ENCODE data around the gene ABCA3.

DNA sequence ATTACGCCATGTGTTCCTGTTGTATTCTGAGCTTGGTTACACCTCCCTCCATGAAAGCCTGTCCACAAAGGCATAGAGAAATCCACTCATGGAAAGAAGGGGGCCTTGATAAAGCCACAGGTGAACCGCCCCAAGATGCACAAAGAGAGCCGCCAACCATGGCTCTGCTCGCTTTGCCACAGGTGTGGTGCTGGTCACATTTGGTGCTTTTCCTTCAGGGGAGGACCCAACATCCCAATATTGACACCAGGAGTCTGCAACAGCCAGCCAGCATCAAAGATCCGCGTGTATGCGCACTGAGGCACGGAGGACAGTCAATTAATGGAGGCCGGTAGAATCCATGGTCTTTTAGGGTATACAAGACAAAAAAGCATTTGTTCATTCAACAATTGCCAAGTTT, 7.3 kb downstream of the ABCA3 start:
- TF ChIP-seq, protein P1, sequence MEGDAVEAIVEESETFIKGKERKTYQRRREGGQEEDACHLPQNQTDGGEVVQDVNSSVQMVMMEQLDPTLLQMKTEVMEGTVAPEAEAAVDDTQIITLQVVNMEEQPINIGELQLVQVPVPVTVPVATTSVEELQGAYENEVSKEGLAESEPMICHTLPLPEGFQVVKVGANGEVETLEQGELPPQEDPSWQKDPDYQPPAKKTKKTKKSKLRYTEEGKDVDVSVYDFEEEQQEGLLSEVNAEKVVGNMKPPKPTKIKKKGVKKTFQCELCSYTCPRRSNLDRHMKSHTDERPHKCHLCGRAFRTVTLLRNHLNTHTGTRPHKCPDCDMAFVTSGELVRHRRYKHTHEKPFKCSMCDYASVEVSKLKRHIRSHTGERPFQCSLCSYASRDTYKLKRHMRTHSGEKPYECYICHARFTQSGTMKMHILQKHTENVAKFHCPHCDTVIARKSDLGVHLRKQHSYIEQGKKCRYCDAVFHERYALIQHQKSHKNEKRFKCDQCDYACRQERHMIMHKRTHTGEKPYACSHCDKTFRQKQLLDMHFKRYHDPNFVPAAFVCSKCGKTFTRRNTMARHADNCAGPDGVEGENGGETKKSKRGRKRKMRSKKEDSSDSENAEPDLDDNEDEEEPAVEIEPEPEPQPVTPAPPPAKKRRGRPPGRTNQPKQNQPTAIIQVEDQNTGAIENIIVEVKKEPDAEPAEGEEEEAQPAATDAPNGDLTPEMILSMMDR (IDR thresholded peaks at IDR 0.05; ENCODE audit: insufficient read depth, low read length), result no peak
- TF ChIP-seq SPI1 (IDR thresholded peaks at IDR 0.05; ENCODE audit: borderline replicate concordance, low read depth) (no peak), POLR2AphosphoS5 (IDR thresholded peaks at IDR 0.05; ENCODE audit: low read depth) (no peak), GABPA (IDR thresholded peaks at IDR 0.05; ENCODE audit: low read depth) (no peak)
- TF ChIP-seq, protein P2, sequence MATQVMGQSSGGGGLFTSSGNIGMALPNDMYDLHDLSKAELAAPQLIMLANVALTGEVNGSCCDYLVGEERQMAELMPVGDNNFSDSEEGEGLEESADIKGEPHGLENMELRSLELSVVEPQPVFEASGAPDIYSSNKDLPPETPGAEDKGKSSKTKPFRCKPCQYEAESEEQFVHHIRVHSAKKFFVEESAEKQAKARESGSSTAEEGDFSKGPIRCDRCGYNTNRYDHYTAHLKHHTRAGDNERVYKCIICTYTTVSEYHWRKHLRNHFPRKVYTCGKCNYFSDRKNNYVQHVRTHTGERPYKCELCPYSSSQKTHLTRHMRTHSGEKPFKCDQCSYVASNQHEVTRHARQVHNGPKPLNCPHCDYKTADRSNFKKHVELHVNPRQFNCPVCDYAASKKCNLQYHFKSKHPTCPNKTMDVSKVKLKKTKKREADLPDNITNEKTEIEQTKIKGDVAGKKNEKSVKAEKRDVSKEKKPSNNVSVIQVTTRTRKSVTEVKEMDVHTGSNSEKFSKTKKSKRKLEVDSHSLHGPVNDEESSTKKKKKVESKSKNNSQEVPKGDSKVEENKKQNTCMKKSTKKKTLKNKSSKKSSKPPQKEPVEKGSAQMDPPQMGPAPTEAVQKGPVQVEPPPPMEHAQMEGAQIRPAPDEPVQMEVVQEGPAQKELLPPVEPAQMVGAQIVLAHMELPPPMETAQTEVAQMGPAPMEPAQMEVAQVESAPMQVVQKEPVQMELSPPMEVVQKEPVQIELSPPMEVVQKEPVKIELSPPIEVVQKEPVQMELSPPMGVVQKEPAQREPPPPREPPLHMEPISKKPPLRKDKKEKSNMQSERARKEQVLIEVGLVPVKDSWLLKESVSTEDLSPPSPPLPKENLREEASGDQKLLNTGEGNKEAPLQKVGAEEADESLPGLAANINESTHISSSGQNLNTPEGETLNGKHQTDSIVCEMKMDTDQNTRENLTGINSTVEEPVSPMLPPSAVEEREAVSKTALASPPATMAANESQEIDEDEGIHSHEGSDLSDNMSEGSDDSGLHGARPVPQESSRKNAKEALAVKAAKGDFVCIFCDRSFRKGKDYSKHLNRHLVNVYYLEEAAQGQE (IDR thresholded peaks at IDR 0.05; ENCODE audit: insufficient replicate concordance, low read depth), result no peak
